WTC11 (cell line): ENCODE data around the gene SAMD3.

Experiments
- FOXK1 ChIP-seq: sonication (generic); formaldehyde crosslinking; IDR thresholded peaks from 2 replicates; pipeline ENCODE4 v1.8.0; 2022; ENCODE audit warnings: mild to moderate bottlenecking, moderate library complexity, missing genetic modification reagents
- FOXP1 ChIP-seq: sonication (generic); formaldehyde crosslinking; IDR thresholded peaks from 2 replicates; pipeline ENCODE4 v1.8.0; 2022; ENCODE audit warnings: missing genetic modification reagents, mild to moderate bottlenecking, moderate library complexity, borderline replicate concordance
- ZNF219 ChIP-seq: sonication (generic); formaldehyde crosslinking; IDR thresholded peaks from 2 replicates; pipeline ENCODE4 v1.8.0; 2023; ENCODE audit warnings: missing genetic modification reagents, mild to moderate bottlenecking, borderline replicate concordance
- TF ChIP-seq, protein P1 (sequence below): fragments of 200-600 bp; IDR thresholded peaks from 2 replicates; pipeline ENCODE4 v1.8.0; 2022; ENCODE audit warnings: antibody characterized with exemption
- TF ChIP-seq, protein P2 (sequence below): fragments of 250-450 bp; sonication (Bioruptor Pico); IDR thresholded peaks from 2 replicates; pipeline ENCODE4 v2.1.2; 2022; ENCODE audit warnings: mild to moderate bottlenecking, moderate library complexity
- TF ChIP-seq, protein P3 (sequence below): sonication (generic); formaldehyde crosslinking; conservative IDR thresholded peaks from 2 replicates; pipeline ENCODE4 v1.8.1; 2023; ENCODE audit warnings: mild to moderate bottlenecking, low read depth, missing genetic modification reagents, moderate library complexity
- TF ChIP-seq, protein P4 (sequence below): sonication (generic); formaldehyde crosslinking; conservative IDR thresholded peaks from 2 replicates; pipeline ENCODE4 v1.8.1; 2022; ENCODE audit warnings: mild to moderate bottlenecking, missing genetic modification reagents

DNA sequence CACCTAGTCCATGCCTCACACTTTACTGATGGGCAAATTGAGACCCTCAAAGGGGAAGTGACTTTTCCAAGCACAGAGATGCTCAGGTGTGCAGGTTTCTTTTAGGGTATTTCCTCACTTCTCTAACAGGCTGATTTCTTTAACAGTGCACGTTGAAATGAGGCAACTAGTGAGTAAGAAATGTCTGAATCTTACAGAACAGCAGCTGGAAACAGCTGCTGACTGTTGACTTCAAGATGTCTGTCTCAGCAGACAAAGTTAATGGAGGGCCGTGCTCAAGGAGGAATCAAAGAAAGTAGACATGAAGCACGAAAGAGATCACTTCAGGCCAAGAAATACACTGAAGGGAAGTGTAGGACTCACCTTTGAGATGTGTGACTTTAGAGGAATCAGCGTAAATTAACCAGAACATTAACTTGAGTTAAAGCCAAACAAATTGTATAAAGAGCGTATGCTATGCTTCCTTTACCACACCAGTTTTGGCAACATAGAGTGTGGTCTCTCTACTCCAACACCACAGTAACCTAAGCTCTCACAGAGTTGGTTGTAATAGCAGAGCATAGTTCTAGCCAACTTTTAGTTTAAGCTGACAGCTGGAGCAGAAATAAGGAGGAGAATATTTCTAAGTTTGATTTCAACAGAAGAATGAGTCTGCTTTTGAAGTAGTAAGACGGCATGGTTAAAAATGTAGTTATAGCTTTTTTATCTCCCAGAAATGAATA is 60.9 kb downstream of the SAMD3 start:
- TF ChIP-seq, protein P1, sequence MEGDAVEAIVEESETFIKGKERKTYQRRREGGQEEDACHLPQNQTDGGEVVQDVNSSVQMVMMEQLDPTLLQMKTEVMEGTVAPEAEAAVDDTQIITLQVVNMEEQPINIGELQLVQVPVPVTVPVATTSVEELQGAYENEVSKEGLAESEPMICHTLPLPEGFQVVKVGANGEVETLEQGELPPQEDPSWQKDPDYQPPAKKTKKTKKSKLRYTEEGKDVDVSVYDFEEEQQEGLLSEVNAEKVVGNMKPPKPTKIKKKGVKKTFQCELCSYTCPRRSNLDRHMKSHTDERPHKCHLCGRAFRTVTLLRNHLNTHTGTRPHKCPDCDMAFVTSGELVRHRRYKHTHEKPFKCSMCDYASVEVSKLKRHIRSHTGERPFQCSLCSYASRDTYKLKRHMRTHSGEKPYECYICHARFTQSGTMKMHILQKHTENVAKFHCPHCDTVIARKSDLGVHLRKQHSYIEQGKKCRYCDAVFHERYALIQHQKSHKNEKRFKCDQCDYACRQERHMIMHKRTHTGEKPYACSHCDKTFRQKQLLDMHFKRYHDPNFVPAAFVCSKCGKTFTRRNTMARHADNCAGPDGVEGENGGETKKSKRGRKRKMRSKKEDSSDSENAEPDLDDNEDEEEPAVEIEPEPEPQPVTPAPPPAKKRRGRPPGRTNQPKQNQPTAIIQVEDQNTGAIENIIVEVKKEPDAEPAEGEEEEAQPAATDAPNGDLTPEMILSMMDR: no peak
- TF ChIP-seq, protein P2, sequence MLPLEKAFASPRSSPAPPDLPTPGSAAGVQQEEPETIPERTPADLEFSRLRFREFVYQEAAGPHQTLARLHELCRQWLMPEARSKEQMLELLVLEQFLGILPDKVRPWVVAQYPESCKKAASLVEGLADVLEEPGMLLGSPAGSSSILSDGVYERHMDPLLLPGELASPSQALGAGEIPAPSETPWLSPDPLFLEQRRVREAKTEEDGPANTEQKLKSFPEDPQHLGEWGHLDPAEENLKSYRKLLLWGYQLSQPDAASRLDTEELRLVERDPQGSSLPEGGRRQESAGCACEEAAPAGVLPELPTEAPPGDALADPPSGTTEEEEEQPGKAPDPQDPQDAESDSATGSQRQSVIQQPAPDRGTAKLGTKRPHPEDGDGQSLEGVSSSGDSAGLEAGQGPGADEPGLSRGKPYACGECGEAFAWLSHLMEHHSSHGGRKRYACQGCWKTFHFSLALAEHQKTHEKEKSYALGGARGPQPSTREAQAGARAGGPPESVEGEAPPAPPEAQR (CRISPR knock-in tag): no peak
- TF ChIP-seq ZNF219 (CRISPR knock-in tag) (no peak), FOXK1 (CRISPR knock-in tag) (no peak), FOXP1 (no peak)
- TF ChIP-seq, protein P3, sequence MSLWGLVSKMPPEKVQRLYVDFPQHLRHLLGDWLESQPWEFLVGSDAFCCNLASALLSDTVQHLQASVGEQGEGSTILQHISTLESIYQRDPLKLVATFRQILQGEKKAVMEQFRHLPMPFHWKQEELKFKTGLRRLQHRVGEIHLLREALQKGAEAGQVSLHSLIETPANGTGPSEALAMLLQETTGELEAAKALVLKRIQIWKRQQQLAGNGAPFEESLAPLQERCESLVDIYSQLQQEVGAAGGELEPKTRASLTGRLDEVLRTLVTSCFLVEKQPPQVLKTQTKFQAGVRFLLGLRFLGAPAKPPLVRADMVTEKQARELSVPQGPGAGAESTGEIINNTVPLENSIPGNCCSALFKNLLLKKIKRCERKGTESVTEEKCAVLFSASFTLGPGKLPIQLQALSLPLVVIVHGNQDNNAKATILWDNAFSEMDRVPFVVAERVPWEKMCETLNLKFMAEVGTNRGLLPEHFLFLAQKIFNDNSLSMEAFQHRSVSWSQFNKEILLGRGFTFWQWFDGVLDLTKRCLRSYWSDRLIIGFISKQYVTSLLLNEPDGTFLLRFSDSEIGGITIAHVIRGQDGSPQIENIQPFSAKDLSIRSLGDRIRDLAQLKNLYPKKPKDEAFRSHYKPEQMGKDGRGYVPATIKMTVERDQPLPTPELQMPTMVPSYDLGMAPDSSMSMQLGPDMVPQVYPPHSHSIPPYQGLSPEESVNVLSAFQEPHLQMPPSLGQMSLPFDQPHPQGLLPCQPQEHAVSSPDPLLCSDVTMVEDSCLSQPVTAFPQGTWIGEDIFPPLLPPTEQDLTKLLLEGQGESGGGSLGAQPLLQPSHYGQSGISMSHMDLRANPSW (CRISPR knock-in tag): no peak
- TF ChIP-seq, protein P4, sequence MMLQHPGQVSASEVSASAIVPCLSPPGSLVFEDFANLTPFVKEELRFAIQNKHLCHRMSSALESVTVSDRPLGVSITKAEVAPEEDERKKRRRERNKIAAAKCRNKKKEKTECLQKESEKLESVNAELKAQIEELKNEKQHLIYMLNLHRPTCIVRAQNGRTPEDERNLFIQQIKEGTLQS (CRISPR knock-in tag): no peak
